ENCODE data around the gene ADD2. TPM values are rescaled to one million over a fixed set of nuclear protein-coding genes. Genes with fewer than 3 reads are reported as not detected.

Gene ADD2
- polyA plus RNA-seq, 3 donors, result 6.6 to 7.6 (median 7.0) TPM

DNA sequence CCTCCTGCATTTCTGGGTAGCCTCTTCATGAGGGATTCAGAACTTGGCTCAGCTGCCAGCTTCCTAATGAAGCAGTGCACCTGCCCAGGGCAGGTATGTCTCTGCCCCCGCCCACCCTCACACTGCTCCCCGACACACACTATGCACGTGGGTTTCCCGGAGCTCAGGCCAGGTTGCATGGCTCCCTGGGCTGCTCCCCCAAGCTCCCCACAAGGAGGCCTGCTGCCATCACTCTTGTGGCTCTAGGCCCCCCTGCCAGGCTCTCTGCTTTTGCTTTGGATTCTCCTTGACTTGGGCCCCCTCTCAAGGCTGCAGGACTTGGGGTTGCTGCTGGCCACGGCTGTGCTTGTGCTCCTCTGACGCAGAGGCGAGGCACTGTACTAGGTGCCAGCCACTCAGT is 43.6 kb downstream of the ADD2 start:
- DNase-seq, result no peak

- no peak for DNase-seq
These were observed 44.6 kb downstream of the ADD2 start for GRCh38 chr2:70723286-70723885.

DNA sequence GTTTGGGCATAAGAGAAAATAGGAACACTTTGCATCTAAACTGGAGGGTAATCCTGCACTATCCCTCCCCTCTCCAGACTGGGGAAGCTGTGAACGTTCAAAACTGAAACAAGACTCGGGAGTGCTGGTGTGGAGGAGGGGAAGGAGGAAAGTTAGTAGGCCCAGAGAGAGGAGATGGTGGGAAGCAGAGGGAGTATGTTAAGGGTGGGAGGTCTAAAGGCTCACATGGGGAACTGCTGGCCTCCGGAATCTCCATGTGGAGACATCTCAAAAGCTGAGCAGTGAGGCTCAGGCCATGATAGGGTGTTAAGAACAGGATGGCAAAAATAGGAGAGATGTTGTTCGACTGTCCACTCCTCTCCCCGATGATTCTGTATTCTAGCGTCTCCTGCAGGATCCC is 47.9 kb downstream of the ADD2 start:
- no peak for DNase-seq

DNA sequence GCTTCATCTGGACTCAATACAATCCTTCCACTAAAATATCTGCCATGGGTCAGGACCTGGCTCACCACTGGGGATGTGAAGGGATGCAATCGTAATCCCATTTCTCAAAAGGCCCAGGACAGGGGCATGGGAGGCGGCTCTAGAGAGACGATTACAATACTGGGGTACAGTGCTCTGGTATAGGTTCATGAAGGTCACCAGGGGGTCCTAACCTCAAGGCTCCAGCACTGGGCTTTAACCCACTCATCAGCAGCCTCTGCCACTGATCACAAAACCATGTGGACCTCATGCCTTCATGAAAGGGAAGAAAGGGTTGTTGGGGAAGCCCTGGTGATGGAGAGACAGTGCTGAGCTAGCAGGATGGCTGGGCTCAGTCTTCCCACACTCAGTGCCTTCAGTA is 48.8 kb downstream of the ADD2 start:
- no peak for DNase-seq

DNA sequence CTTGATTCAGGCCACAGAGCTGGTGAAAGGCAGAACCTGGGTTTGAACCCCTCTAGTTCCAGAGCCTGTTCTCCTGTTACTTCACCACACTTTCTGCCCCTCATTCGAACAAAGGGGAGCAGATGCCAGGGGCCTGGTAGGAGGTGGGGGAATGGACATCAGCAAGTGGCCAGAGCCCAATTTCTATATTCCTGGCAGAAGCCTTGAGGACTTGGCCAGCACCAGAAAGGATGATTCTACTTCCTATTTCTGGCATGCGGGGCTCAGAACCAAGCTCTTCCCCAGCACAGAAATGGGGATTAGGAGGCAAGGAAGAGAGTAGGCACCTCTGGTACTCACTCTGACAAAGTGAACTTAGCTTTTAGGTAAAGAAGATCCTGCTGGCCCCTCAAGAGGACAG is 49.3 kb downstream of the ADD2 start:
- no peak for DNase-seq

DNA sequence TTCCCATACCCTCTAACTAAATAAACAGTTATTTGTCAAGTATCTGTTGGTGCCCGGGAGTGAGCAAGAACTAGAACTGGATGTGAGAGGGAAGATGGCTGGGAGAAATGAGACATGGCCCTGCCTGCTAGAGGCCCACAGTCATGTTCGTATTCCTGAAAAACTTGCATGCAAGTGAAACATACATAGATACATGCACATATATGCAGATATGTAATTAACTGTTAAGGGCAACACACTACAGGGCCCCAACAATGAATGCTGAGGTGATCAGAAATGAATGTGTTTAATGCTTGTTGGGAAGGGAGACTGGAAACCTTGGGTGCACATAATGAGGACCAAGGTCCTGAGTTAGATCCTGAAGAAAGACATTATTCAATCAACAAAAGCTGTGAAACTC is 49.8 kb downstream of the ADD2 start:
- DNase-seq, result no peak

DNA sequence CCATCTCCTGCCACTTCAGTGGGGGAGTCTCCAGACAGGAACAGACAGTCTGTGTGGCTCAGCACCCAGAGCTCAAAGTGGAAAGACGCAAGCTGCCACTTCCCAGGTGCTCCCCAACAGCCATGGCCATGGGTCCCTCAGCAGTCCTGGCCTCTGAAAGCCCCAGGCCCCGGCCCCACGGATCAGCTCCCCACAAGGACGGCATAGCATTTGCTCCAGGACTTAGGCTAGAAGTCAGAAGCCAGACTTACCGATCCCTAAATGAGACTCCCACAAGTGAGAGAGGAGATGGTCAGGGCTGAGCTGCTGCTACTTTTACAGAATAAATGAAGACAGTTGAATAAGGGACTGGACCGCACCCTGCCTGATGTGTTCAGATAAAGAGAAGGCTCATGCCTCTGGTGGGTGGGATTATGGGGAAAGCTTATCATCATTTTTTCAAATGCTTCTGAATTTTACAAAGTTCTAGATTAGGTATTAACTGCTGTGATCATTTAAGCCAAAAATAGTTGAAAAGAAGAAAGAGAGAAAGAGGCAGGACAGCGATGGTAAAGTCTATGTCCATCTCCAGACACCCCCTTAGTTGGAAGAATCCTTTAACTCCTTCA is 50.5 kb downstream of the ADD2 start:
- no peak for DNase-seq

DNA sequence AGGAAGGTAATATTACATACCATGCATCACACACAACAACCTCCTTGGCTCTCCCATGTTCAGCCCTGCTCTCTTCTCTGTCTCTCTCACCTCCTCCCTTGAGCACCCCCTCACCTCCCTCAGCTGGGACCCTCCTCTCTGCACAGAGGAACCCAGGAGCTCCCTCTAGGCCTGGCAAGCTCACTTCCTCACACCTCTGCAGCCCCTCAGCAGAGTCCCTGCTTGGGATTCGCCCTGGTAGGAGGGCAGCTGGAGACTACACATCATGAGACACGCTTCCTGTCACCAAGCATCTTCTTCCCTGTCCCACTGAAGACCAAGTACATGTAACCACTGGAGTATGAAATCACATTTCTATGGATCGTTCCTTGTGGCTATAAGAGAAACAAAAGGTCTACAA is 51.0 kb downstream of the ADD2 start:
- DNase-seq, result no peak

GRCh38 chr2:70716131-70716743 is 51.8 kb downstream of the ADD2 start:
- DNase-seq, result no peak

GRCh38 chr2:70715071-70715985 is 52.7 kb downstream of the ADD2 start:
- DNase-seq, result no peak

DNA sequence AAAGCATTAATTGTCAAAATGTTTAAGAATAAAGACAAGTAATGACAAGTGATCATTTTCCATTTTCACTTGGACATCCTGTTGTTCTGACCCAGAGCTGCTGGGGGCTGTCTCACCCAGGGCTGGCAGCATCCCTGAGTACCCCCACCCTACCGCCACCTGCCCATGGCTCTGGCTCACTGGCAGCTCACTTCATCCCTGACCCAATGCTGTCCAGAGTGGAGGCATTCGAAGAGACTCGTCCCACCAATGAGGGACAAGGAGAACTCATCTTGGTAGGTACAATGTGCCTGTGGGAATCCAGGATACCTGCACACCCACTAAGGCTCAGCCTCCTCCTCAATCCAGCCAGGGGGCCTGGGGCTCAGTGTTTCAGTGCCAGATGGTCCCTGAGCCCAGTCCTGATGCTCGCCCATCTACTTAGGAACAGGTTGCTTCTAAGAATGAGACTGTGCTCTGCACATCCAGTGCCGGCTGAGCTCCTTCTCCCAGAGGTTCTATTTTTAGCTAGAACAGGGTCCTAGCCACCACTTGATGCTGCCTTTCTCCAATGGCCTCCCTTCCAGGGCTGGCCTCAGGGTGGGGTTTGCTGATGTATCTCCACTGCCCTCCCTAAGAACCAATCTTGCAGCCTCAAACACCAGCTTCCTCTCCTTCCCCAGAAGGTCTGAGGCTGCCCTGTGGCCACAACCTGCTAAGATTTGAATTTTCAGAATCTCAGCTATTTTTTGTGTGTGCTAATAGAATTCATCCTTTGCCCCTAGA is 53.7 kb downstream of the ADD2 start:
- DNase-seq, result no peak

- DNase-seq, result no peak
These were observed 55.1 kb downstream of the ADD2 start for GRCh38 chr2:70712916-70713315.

- no peak for DNase-seq
These were observed 56.8 kb downstream of the ADD2 start for GRCh38 chr2:70711191-70711590.

DNA sequence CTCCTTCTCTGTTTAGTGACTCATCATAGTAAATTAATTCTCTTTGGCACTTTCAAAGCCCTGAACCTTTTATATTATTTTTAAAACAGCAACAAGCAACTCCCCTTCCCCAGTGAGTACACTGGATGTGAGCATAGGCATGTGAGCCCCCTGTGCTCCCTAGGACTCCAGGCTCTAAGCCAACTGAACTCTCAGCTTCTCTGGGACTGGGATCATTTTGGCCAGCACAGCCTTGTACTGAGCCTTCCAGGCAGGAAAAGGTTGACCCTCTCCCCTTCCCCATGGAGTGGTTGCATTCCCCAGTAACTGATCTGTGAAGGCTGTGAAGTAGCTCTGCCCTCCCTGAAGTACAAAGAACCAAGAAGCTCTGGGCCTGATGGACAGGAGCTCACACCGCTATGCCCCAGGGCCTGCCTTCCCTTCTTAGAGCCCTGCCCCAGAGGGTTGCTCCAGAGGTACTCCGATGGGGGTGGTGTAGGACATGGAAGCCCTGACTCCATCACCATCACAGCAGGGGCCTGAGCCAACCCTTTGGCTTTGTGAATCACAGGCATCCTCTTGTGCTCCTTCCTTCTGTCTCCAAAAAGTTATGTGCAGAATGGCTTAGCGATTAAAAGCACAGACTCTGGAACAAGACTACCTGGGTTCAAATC is 57.8 kb downstream of the ADD2 start:
- DNase-seq, result no peak

- DNase-seq, result no peak
These were observed 58.5 kb downstream of the ADD2 start for GRCh38 chr2:70709275-70710037.

DNA sequence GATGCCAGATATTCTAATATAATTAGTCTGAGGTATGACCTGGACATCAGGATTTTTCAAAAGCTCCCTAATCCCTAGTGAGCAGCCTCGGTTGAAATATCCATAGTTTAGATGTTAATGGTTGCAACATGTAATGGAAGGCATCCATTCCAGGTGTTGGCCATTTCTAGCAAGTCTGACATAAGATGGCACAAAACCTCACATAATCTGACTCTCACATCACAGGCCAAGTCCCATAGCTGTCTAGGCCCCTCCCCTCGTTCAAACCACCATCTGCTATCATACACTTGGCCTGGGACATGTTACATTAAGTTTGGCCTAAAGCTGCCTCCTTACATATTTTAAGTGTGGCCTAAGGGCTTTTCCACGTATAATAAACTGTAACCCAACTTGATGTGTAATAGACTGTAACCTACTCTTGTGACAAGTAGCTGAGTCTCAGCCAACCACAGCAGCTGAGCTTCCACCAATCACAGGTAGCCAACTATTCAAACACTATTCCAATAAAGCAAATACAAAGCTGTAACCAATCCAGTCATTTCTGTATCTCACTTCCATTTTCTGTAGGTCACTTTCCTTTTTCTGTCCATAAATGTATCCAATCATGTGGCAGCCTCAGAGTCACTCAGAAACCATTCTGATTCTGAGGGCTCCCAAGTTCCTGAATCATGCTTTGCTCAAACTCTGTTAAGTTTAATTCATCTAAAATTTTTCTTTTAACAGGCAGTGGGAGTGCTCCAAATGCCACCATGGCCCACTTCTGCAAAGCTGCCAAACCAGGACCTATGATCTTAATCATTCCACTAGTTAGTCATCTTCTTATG is 59.4 kb downstream of the ADD2 start:
- no peak for DNase-seq

- DNase-seq, result no peak
These were observed 60.3 kb downstream of the ADD2 start for GRCh38 chr2:70707706-70708105.

- DNase-seq, result no peak
These were observed 61.8 kb downstream of the ADD2 start for GRCh38 chr2:70706026-70706795.
